ENCODE data around the gene APOBEC3H. TPM values are rescaled to one million over a fixed set of nuclear protein-coding genes. Genes with fewer than 3 reads are reported as not detected.

APOBEC3H gene
- total and polyA plus RNA-seq, 2 donors, result 1.6 to 5.4 TPM

Other genes with a start within 250 kb of the APOBEC3H start
- gene CBX6, start 225.0 kb upstream of the APOBEC3H start, total RNA-seq, result 24.0 TPM
- 23.3 TPM for gene CBX6, start 225.0 kb upstream of the APOBEC3H start, polyA plus RNA-seq
- gene APOBEC3A, start 139.6 kb upstream of the APOBEC3H start, total RNA-seq, result 1.4 TPM
- gene APOBEC3A, start 139.6 kb upstream of the APOBEC3H start, polyA plus RNA-seq, result 17.3 TPM
- 6.8 TPM for gene APOBEC3B, start 114.9 kb upstream of the APOBEC3H start, total RNA-seq
- 9.2 TPM for gene APOBEC3B, start 114.9 kb upstream of the APOBEC3H start, polyA plus RNA-seq
- gene APOBEC3C, start 83.0 kb upstream of the APOBEC3H start, total RNA-seq, result 5.1 TPM
- gene APOBEC3C, start 83.0 kb upstream of the APOBEC3H start, polyA plus RNA-seq, result 29.6 TPM
- gene APOBEC3D, start 76.1 kb upstream of the APOBEC3H start, total RNA-seq, result 8.2 TPM
- gene APOBEC3D, start 76.1 kb upstream of the APOBEC3H start, polyA plus RNA-seq, result 7.0 TPM
- gene APOBEC3F, start 56.4 kb upstream of the APOBEC3H start, total RNA-seq, result 6.4 TPM
- gene APOBEC3F, start 56.4 kb upstream of the APOBEC3H start, polyA plus RNA-seq, result 7.2 TPM
- gene APOBEC3G, start 20.0 kb upstream of the APOBEC3H start, total RNA-seq, result 32.3 TPM
- 43.1 TPM for gene APOBEC3G, start 20.0 kb upstream of the APOBEC3H start, polyA plus RNA-seq
- 4.2 TPM for gene CBX7, start 55.4 kb downstream of the APOBEC3H start, total RNA-seq
- gene CBX7, start 55.4 kb downstream of the APOBEC3H start, polyA plus RNA-seq, result 34.5 TPM
- gene PDGFB, start 147.7 kb downstream of the APOBEC3H start, total RNA-seq, result 1.6 TPM
- gene PDGFB, start 147.7 kb downstream of the APOBEC3H start, polyA plus RNA-seq, result 4.3 TPM
- gene RPL3, start 222.4 kb downstream of the APOBEC3H start, total RNA-seq, result 1,863 TPM
- gene RPL3, start 222.4 kb downstream of the APOBEC3H start, polyA plus RNA-seq, result 2,946 TPM